OCI-LY7 (cell line): ENCODE data around the gene ZBTB49. TPM values are rescaled to one million over a fixed set of nuclear protein-coding genes. Genes with fewer than 3 reads are reported as not detected.
A peak's percentile ranks its signal among the peaks of the same experiment; 100 is the strongest.

Experiments
- BruUV-seq: library from RNA; stranded (reverse); fragments of 400-500 nt; replicated peaks from 2 replicates; lab custom pipeline; 2021; lab: Mats Ljungman, UMichigan
- CTCF ChIA-PET: fragments of 300-600 bp; sonication (Branson Sonifier 250); formaldehyde crosslinking; loops from one replicate; lab custom pipeline; 2022; ENCODE audit warnings: antibody characterized with exemption; ENCODE audit not compliant: unreplicated experiment; lab: Charles Lee
- POLR2A ChIA-PET: fragments of 300-600 bp; sonication (Branson Sonifier 250); formaldehyde crosslinking; loops from one replicate; lab custom pipeline; 2022; ENCODE audit warnings: antibody characterized with exemption; lab: Charles Lee
- DNase-seq: peaks from one replicate; pipeline ENCODE4 v3.0.0-alpha.2; 2015; ENCODE audit warnings: low spot score
- H2AFZ ChIP-seq: fragments of 200-600 bp; sonication (generic), shearing (Covaris generic); 2 replicates; pipeline ENCODE4 v1.6.1; 2014; ENCODE audit warnings: mild to moderate bottlenecking, antibody characterized with exemption, low read length, moderate library complexity
- H3K27ac ChIP-seq: fragments of 200-600 bp; sonication (generic); 2 replicates; pipeline ENCODE4 v1.5.1; 2014; ENCODE audit warnings: mixed run types, low read depth, mild to moderate bottlenecking, moderate library complexity, low read length, inconsistent platforms; ENCODE audit not compliant: poor library complexity, severe bottlenecking
- H3K36me3 ChIP-seq: fragments of 200-600 bp; sonication (generic); 2 replicates; pipeline ENCODE4 v1.6.1; 2014; ENCODE audit warnings: mild to moderate bottlenecking, antibody characterized with exemption, low read length, moderate library complexity, mixed read lengths; ENCODE audit not compliant: insufficient read depth
- H3K4me1 ChIP-seq: fragments of 200-600 bp; sonication (generic); 2 replicates; pipeline ENCODE4 v1.5.1; 2014; ENCODE audit warnings: mild to moderate bottlenecking, low read length; ENCODE audit not compliant: insufficient read depth, poor library complexity, severe bottlenecking
- H3K4me2 ChIP-seq: fragments of 200-600 bp; sonication (generic); 2 replicates; pipeline ENCODE4 v1.6.1; 2014; ENCODE audit warnings: mild to moderate bottlenecking, low read length
- H3K4me3 ChIP-seq: fragments of 200-600 bp; sonication (generic); 2 replicates; pipeline ENCODE4 v1.5.1; 2014; ENCODE audit warnings: mild to moderate bottlenecking, low read depth, low read length; ENCODE audit not compliant: poor library complexity, severe bottlenecking
- H3K79me2 ChIP-seq: fragments of 200-600 bp; sonication (generic); 2 replicates; pipeline ENCODE4 v1.6.1; 2016; ENCODE audit warnings: low read depth, mild to moderate bottlenecking, low read length, moderate library complexity, mixed read lengths; ENCODE audit not compliant: insufficient read depth
- H3K9me2 ChIP-seq: fragments of 200-600 bp; sonication (generic); 2 replicates; pipeline ENCODE4 v1.6.1; 2016; ENCODE audit warnings: mild to moderate bottlenecking, low read length, mixed read lengths; ENCODE audit not compliant: insufficient read depth
- H3K9me3 ChIP-seq: fragments of 200-600 bp; sonication (generic); 2 replicates; pipeline ENCODE4 v1.6.1; 2014; ENCODE audit warnings: mild to moderate bottlenecking, mixed run types, low read length, mixed read lengths
- H4K20me1 ChIP-seq: fragments of 200-600 bp; sonication (generic); 2 replicates; pipeline ENCODE4 v1.6.1; 2014; ENCODE audit warnings: mild to moderate bottlenecking, antibody characterized with exemption, low read length, moderate library complexity, mixed read lengths; ENCODE audit not compliant: insufficient read depth
- EZH2phosphoT487 ChIP-seq: fragments of 200-600 bp; sonication (generic); IDR thresholded peaks from 2 replicates; pipeline ENCODE4 v1.6.1; 2018; ENCODE audit warnings: low read depth, borderline replicate concordance, mild to moderate bottlenecking, mixed run types, antibody characterized with exemption, low read length, moderate library complexity, mixed read lengths
- intact Hi-C: fragments of 100-400 bp; cut with micrococcal nuclease; formaldehyde crosslinking; loops from one replicate; pipeline ENCODE4 v1.10.0; 2022; ENCODE audit not compliant: unreplicated experiment
- total RNA-seq, 2 experiments: library from RNA; depleted of rRNA in 1 of 2; stranded (reverse); fragments of >200 nt in 1 of 2; shearing (Covaris generic) in 1 of 2; gene quantifications; 2 replicates each; pipeline ENCODE4 v1.2.3, GENCODE V29; 2014 to 2022
- TF ChIP-seq, protein P1 (sequence below): fragments of 200-600 bp; sonication (generic); conservative IDR thresholded peaks from 2 replicates; pipeline ENCODE4 v1.5.1; 2014; ENCODE audit warnings: mild to moderate bottlenecking, antibody characterized with exemption, low read length, moderate library complexity, mixed read lengths

The ZBTB49 gene
- total RNA-seq, 2 experiments from 2014 or later = 6.5 to 8.7 TPM

DNA sequence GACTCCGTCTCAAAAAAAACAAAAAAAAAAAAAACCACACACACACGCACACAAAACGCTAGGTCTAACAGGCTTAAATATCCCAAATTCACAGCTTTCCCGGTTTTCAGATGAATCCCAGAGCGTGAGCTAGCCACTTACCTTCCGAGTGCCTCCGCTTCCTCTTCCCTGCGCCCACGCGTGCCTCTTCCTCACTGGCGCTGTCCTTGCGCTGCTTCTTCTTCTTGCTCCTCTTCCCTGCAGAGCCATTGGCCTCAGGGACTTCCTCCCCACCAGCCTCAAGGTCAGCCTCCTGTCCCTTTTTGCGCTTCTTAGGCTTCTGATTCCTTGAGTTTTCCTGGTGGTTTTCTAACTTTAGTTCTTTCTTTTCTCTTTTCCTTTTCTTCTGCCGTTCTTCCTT is 15.8 kb upstream of the ZBTB49 start:
- H3K4me2 ChIP-seq = no peak overlapping the region
- ChIA-PET CTCF (interaction anchor here (0.5 kb wide), 1 partner anchor 9 kb away, joined by 3 read pairs; no protein-coding TSS in a partner anchor), POLR2A (interaction anchor here (1.1 kb wide), 1 partner anchor 22 kb away, joined by 3 read pairs; no protein-coding TSS in a partner anchor)
- H3K4me3 ChIP-seq = no peak overlapping the region
- H3K4me1 ChIP-seq = no peaks in the 10 kb centered on the region
- no peak for DNase-seq
- no peak overlapping the region for H2AFZ ChIP-seq
- H3K9me3 ChIP-seq = no peaks in the 10 kb centered on the region
- peaks cover 90% of the 10 kb centered on the region for H3K36me3 ChIP-seq
- H4K20me1 ChIP-seq = no peaks in the 10 kb centered on the region
- no peak overlapping the region for H3K27ac ChIP-seq
- intact Hi-C loops = no loop called here
- H3K9me2 ChIP-seq = no peaks in the 10 kb centered on the region
- TF ChIP-seq EZH2phosphoT487 = no peak
- TF ChIP-seq, protein P1, sequence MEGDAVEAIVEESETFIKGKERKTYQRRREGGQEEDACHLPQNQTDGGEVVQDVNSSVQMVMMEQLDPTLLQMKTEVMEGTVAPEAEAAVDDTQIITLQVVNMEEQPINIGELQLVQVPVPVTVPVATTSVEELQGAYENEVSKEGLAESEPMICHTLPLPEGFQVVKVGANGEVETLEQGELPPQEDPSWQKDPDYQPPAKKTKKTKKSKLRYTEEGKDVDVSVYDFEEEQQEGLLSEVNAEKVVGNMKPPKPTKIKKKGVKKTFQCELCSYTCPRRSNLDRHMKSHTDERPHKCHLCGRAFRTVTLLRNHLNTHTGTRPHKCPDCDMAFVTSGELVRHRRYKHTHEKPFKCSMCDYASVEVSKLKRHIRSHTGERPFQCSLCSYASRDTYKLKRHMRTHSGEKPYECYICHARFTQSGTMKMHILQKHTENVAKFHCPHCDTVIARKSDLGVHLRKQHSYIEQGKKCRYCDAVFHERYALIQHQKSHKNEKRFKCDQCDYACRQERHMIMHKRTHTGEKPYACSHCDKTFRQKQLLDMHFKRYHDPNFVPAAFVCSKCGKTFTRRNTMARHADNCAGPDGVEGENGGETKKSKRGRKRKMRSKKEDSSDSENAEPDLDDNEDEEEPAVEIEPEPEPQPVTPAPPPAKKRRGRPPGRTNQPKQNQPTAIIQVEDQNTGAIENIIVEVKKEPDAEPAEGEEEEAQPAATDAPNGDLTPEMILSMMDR = no peak
- H3K79me2 ChIP-seq = no peaks in the 10 kb centered on the region
- BruUV-seq = no TSS peak

DNA sequence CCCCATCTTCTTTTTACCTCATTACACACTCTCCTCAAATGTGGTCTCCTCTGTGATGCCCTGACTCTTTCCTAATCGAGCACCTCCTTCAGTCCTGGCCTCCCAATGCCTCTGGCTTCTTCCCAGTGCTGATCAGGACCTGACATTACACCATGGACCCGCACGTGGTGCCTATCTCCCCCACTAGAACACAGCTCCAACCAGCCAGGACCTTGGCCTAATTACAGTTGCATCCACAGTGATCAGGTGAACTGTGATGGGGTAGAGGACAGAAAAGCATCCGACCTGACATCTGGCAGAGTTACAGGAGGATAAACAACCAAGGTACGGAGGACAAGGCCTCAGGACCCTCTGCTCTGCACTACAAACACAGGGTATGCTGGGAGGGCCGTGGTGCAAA is 12.5 kb upstream of the ZBTB49 start:
- POLR2A ChIA-PET = interaction anchor here (0.7 to 1.1 kb wide), 2 partner anchors 9 to 29 kb away, joined by 3 read pairs; no protein-coding TSS in a partner anchor
- Histone ChIP-seq H4K20me1 (no peaks in the 10 kb centered on the region), H3K4me1 (no peaks in the 10 kb centered on the region), H3K4me3 (no peak overlapping the region), H3K79me2 (no peaks in the 10 kb centered on the region), H3K27ac (no peak overlapping the region), H3K9me3 (no peaks in the 10 kb centered on the region), H2AFZ (no peak overlapping the region), H3K36me3 (peaks cover 92% of the 10 kb centered on the region), H3K4me2 (no peak overlapping the region), H3K9me2 (no peaks in the 10 kb centered on the region)
- no peak for DNase-seq
- TSS peak; percentile 19 for BruUV-seq
- TF ChIP-seq, protein P1 = no peak
- no peak for TF ChIP-seq EZH2phosphoT487
- CTCF ChIA-PET = no interaction called here
- intact Hi-C loops = no loop called here

DNA sequence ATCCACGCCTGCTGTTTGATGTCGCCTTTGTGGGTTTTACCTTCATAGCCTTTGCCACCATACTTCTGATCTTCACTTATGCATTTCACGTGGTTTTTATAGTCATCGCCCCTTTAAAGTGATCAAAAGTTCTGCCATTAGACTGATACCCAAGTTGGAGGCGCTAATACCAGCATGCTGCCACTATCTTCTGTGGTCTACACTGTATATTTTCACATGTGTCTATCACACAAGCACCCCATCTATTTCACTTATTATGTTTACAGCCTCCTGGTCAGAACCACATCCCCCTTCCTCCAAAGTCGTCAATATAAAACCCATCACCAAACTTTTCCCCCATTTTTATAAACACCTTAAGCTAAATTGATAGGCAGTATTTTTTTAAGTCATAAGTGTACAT is 8.3 kb upstream of the ZBTB49 start:
- no peaks in the 10 kb centered on the region for H4K20me1 ChIP-seq
- H3K4me2 ChIP-seq = no peak overlapping the region
- no peak for TF ChIP-seq EZH2phosphoT487
- TF ChIP-seq, protein P1 = no peak
- ChIA-PET POLR2A (interaction anchor here (0.6 to 1.1 kb wide), 2 partner anchors 17 to 41 kb away, joined by 3 to 5 read pairs; no protein-coding TSS in a partner anchor), CTCF (no interaction called here)
- DNase-seq = no peak
- intact Hi-C loops = no loop called here
- H3K4me3 ChIP-seq = no peak overlapping the region
- H3K79me2 ChIP-seq = peaks cover 8% of the 10 kb centered on the region; the same call in 1 of the 2 replicates
- H3K4me1 ChIP-seq = no peaks in the 10 kb centered on the region
- no TSS peak for BruUV-seq
- H3K9me3 ChIP-seq = no peaks in the 10 kb centered on the region
- no peak overlapping the region for H3K27ac ChIP-seq
- H3K9me2 ChIP-seq = no peaks in the 10 kb centered on the region
- peaks cover 93% of the 10 kb centered on the region for H3K36me3 ChIP-seq
- no peak overlapping the region for H2AFZ ChIP-seq
